Fibroblast of lung (primary cell): ENCODE measurements around the gene ANKH. TPM values are rescaled to one million over a fixed set of nuclear protein-coding genes. Genes with fewer than 3 reads are reported as not detected.

ENCODE experiments used
- DNase-seq, 2 donors: peaks; one replicate each; pipeline versions ENCODE4 v3.0.0 to v3.0.0-alpha.2; 2010; ENCODE audit warnings: low read depth in 2 of 2
- H2AFZ ChIP-seq: 2 replicates; pipeline ENCODE4 v1.5.1; 2012; ENCODE audit warnings: low read length, control low read depth, inconsistent platforms
- H3K27ac ChIP-seq: 2 replicates; pipeline ENCODE4 v1.5.1; 2011; ENCODE audit warnings: low read length, control low read depth; ENCODE audit not compliant: insufficient read depth
- H3K27me3 ChIP-seq: 2 replicates; pipeline ENCODE4 v1.5.1; 2011; ENCODE audit warnings: mild to moderate bottlenecking, low read length; ENCODE audit not compliant: control insufficient read depth, insufficient read depth
- H3K36me3 ChIP-seq: 2 replicates; pipeline ENCODE4 v1.5.1; 2011; ENCODE audit warnings: low read length; ENCODE audit not compliant: control insufficient read depth, insufficient read depth
- H3K4me1 ChIP-seq: 2 replicates; pipeline ENCODE4 v1.5.1; 2011; ENCODE audit warnings: low read length; ENCODE audit not compliant: control insufficient read depth, insufficient read depth; ENCODE audit errors: extremely low read depth
- H3K4me2 ChIP-seq: 2 replicates; pipeline ENCODE4 v1.5.1; 2011; ENCODE audit warnings: low read length, control low read depth; ENCODE audit not compliant: insufficient read depth; ENCODE audit errors: extremely low read depth
- H3K4me3 ChIP-seq, 4 experiments: fragments of 200-600 bp in 1 of 4; sonication (generic) in 1 of 4; replicated peaks in 1 of 4; 2 replicates each; pipeline ENCODE4 v1.5.1; 2011 to 2016; ENCODE audit warnings: low read length in 4 of 4, low read depth in 3 of 4, mild to moderate bottlenecking in 3 of 4, control low read depth in 2 of 4, inconsistent platforms in 1 of 4, mixed read lengths in 1 of 4; ENCODE audit not compliant: insufficient read depth in 1 of 4; ENCODE audit errors: control extremely low read depth in 1 of 4
- H3K79me2 ChIP-seq: 2 replicates; pipeline ENCODE4 v1.5.1; 2012; ENCODE audit warnings: mild to moderate bottlenecking, low read length, inconsistent platforms; ENCODE audit not compliant: control insufficient read depth, insufficient read depth
- H3K9ac ChIP-seq: 2 replicates; pipeline ENCODE4 v1.5.1; 2011; ENCODE audit warnings: mild to moderate bottlenecking, low read length, control low read depth; ENCODE audit not compliant: insufficient read depth
- H3K9me3 ChIP-seq: 2 replicates; pipeline ENCODE4 v1.5.1; 2012; ENCODE audit warnings: low read depth, low read length; ENCODE audit not compliant: control insufficient read depth, insufficient read depth
- H4K20me1 ChIP-seq: 2 replicates; pipeline ENCODE4 v1.5.1; 2011; ENCODE audit warnings: low read length; ENCODE audit not compliant: control insufficient read depth, insufficient read depth; ENCODE audit errors: extremely low read depth
- CTCF ChIP-seq, 2 donors: IDR thresholded peaks in 1 of 2; conservative IDR thresholded peaks in 1 of 2; 1 replicate in 1 of 2; 2 replicates in 1 of 2; pipeline ENCODE4 v1.5.1; 2011 to 2012; ENCODE audit warnings: low read length in 2 of 2, control low read depth in 1 of 2, inconsistent platforms in 1 of 2, low read depth in 1 of 2, mild to moderate bottlenecking in 1 of 2
- EZH2 ChIP-seq: IDR thresholded peaks from 2 replicates; pipeline ENCODE4 v1.5.1; 2012; ENCODE audit warnings: low read length, control low read depth, mild to moderate bottlenecking; ENCODE audit errors: missing control alignments
- polyA plus RNA-seq, 2 donors: library from polyadenylated mRNA; depleted of rRNA in 1 of 2; stranded (reverse) in 1 of 2; unstranded in 1 of 2; fragments of >200 nt; gene quantifications; 2 replicates each; pipeline ENCODE4 v1.2.1, GENCODE V29; 2011 to 2012; ENCODE audit warnings: missing spikeins in 1 of 2
- total RNA-seq: library from RNA; depleted of rRNA; stranded (reverse); fragments of >200 nt; gene quantifications from 2 replicates; pipeline ENCODE4 v1.2.1, GENCODE V29; 2014

ANKH gene
- total and polyA plus RNA-seq, 2 donors (not counting 1 experiment from before 2014, with no cell fraction given) = 5.8 to 10.9 TPM

GRCh38 chr5:14671414-14671813 lies 200.2 kb downstream of the ANKH start:
- no peak for TF ChIP-seq EZH2
- TF ChIP-seq CTCF (conservative IDR thresholded peaks at IDR 0.05 in 1 of 2, IDR thresholded peaks at IDR 0.05 in 1 of 2; ENCODE audit: low read depth in 1 of 2, low read length in 2 of 2) = no peak
- no peaks in the 10 kb centered on the region for H3K4me1 ChIP-seq
- no peak overlapping the region for H3K4me2 ChIP-seq
- no peaks in the 10 kb centered on the region for H3K27me3 ChIP-seq
- no peak overlapping the region for H2AFZ ChIP-seq
- no peaks in the 10 kb centered on the region for H3K36me3 ChIP-seq
- H3K9me3 ChIP-seq = no peaks in the 10 kb centered on the region
- DNase-seq = peak in 1 of 2 donors; percentile 54
- peaks cover 76% of the 10 kb centered on the region for H3K79me2 ChIP-seq
- H3K27ac ChIP-seq = no peak overlapping the region
- no peak overlapping the region for H3K9ac ChIP-seq
- H3K4me3 ChIP-seq = no peak overlapping the region
- no peaks in the 10 kb centered on the region for H4K20me1 ChIP-seq

- Histone ChIP-seq H3K9ac (no peak overlapping the region), H3K27me3 (no peaks in the 10 kb centered on the region), H3K4me3 (no peak overlapping the region), H3K9me3 (no peaks in the 10 kb centered on the region), H4K20me1 (no peaks in the 10 kb centered on the region), H3K4me2 (no peak overlapping the region), H3K27ac (no peak overlapping the region), H3K4me1 (no peaks in the 10 kb centered on the region), H3K79me2 (peaks cover 83% of the 10 kb centered on the region), H2AFZ (no peak overlapping the region), H3K36me3 (no peaks in the 10 kb centered on the region)
- no peak for TF ChIP-seq EZH2
- peak in 1 of 2 donors; percentile 85 for DNase-seq
These were observed 201.6 kb downstream of the ANKH start for GRCh38 chr5:14669975-14670374.

GRCh38 chr5:14669415-14669814 lies 202.2 kb downstream of the ANKH start:
- Histone ChIP-seq H3K4me3 (no peak overlapping the region), H3K79me2 (peaks cover 85% of the 10 kb centered on the region), H3K27me3 (no peaks in the 10 kb centered on the region), H3K9ac (no peak overlapping the region), H3K36me3 (no peaks in the 10 kb centered on the region), H2AFZ (no peak overlapping the region), H4K20me1 (no peaks in the 10 kb centered on the region), H3K9me3 (no peaks in the 10 kb centered on the region), H3K4me1 (no peaks in the 10 kb centered on the region), H3K27ac (no peak overlapping the region), H3K4me2 (no peak overlapping the region)
- TF ChIP-seq EZH2 (no peak), CTCF (conservative IDR thresholded peaks at IDR 0.05 in 1 of 2, IDR thresholded peaks at IDR 0.05 in 1 of 2; ENCODE audit: low read depth in 1 of 2, low read length in 2 of 2) (no peak)
- no peak for DNase-seq
